ENCODE measurements around the gene HNRNPLL.

DNA sequence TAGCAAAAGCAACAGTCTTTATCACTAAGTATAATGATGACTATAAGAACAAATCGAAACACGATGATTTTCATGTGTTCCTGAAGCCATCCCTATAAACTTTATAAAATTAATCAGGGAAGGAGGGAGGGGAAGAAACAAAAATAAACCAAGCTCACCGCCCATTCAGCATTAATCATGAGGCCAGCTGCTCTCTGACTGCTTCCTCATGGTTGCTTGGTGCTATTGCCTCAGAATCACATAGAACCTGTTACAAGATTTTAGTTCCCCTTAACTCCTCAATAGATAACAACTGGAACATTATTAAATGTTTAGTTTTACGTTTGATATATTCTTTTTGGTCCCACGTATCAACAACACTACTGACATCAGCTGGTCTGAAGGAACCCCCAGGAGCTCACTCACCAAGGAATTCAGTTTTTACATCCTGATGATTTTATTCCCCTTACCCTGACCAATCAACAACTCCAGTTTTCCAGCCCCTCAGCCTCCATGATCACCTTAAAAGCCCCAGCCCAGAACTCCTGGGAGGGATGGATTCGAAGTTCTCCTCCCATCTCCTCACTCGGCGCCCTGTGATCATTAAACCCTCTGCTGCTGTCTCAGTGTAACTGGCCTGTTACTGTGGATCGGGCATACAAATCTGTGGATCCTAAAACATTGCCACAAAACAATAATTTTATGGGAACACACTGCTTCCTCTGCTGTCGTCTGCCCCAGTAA is 10.6 kb upstream of the HNRNPLL start:
- no peak for TF ChIP-seq POLR2A (IDR thresholded peaks at IDR 0.05)
- TF ChIP-seq, protein P1, sequence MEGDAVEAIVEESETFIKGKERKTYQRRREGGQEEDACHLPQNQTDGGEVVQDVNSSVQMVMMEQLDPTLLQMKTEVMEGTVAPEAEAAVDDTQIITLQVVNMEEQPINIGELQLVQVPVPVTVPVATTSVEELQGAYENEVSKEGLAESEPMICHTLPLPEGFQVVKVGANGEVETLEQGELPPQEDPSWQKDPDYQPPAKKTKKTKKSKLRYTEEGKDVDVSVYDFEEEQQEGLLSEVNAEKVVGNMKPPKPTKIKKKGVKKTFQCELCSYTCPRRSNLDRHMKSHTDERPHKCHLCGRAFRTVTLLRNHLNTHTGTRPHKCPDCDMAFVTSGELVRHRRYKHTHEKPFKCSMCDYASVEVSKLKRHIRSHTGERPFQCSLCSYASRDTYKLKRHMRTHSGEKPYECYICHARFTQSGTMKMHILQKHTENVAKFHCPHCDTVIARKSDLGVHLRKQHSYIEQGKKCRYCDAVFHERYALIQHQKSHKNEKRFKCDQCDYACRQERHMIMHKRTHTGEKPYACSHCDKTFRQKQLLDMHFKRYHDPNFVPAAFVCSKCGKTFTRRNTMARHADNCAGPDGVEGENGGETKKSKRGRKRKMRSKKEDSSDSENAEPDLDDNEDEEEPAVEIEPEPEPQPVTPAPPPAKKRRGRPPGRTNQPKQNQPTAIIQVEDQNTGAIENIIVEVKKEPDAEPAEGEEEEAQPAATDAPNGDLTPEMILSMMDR (IDR thresholded peaks at IDR 0.05 in 4 of 5, conservative IDR thresholded peaks at IDR 0.05 in 1 of 5), result no peak
